ENCODE measurements around the gene ALPP.
"Not testable (repeated sequence)": the region's sequence is repeated elsewhere in the genome, so short reads cannot be mapped to it uniquely, and the experiment has no call there.

ALPP gene

GRCh38 chr2:232378735-232379151 is at the start of gene ALPP:
ALPP (plus strand) TSS chr2:232378751; CDS start chr2:232378803, 52 bp downstream.
- H3K27me3 ChIP-seq (ENCODE audit: control insufficient read depth, insufficient read depth, low read length): peaks cover 20% of the 10 kb centered on the region
- not testable (repeated sequence) for H3K9me3 ChIP-seq (ENCODE audit: control insufficient read depth, low read length); H3K9ac ChIP-seq (ENCODE audit: low read length); H3K4me1 ChIP-seq (ENCODE audit: control insufficient read depth, insufficient read depth, low read length); H3K4me3 ChIP-seq (ENCODE audit: low read length); H3K36me3 ChIP-seq (ENCODE audit: control insufficient read depth, insufficient read depth, low read length)

GRCh38 chr2:232329716-232330067 is 48.9 kb upstream of the ALPP start:
- no peaks in the 10 kb centered on the region for H3K27me3 ChIP-seq (ENCODE audit: control insufficient read depth, insufficient read depth, low read length)
- no peak overlapping the region for H3K4me3 ChIP-seq (ENCODE audit: low read length)
- H3K4me1 ChIP-seq (ENCODE audit: control insufficient read depth, insufficient read depth, low read length): no peaks in the 10 kb centered on the region
- H3K9me3 ChIP-seq (ENCODE audit: control insufficient read depth, low read length): no peaks in the 10 kb centered on the region
- H3K36me3 ChIP-seq (ENCODE audit: control insufficient read depth, insufficient read depth, low read length): no peaks in the 10 kb centered on the region
- no peak overlapping the region for H3K9ac ChIP-seq (ENCODE audit: low read length)

GRCh38 chr2:232330068-232330999 is 48.2 kb upstream of the ALPP start:
- Histone ChIP-seq H3K9ac (ENCODE audit: low read length) (no peak overlapping the region), H3K36me3 (ENCODE audit: control insufficient read depth, insufficient read depth, low read length) (no peaks in the 10 kb centered on the region), H3K4me3 (ENCODE audit: low read length) (no peak overlapping the region), H3K4me1 (ENCODE audit: control insufficient read depth, insufficient read depth, low read length) (no peaks in the 10 kb centered on the region), H3K27me3 (ENCODE audit: control insufficient read depth, insufficient read depth, low read length) (no peaks in the 10 kb centered on the region), H3K9me3 (ENCODE audit: control insufficient read depth, low read length) (no peaks in the 10 kb centered on the region)

GRCh38 chr2:232331061-232331460 is 47.5 kb upstream of the ALPP start:
- not testable (repeated sequence) for H3K9ac ChIP-seq (ENCODE audit: low read length); H3K9me3 ChIP-seq (ENCODE audit: control insufficient read depth, low read length); H3K4me1 ChIP-seq (ENCODE audit: control insufficient read depth, insufficient read depth, low read length); H3K4me3 ChIP-seq (ENCODE audit: low read length); H3K36me3 ChIP-seq (ENCODE audit: control insufficient read depth, insufficient read depth, low read length); H3K27me3 ChIP-seq (ENCODE audit: control insufficient read depth, insufficient read depth, low read length)

- not testable (repeated sequence) for H3K9me3 ChIP-seq (ENCODE audit: control insufficient read depth, low read length); H3K27me3 ChIP-seq (ENCODE audit: control insufficient read depth, insufficient read depth, low read length); H3K4me1 ChIP-seq (ENCODE audit: control insufficient read depth, insufficient read depth, low read length)
Observed at GRCh38 chr2:232331641-232332040, 46.9 kb upstream of the ALPP start.

GRCh38 chr2:232332244-232332939 is 46.2 kb upstream of the ALPP start:
- H3K4me3 ChIP-seq (ENCODE audit: low read length); H3K36me3 ChIP-seq (ENCODE audit: control insufficient read depth, insufficient read depth, low read length): not testable (repeated sequence)

More at GRCh38 chr2:232331641-232332040, 46.9 kb upstream of the ALPP start:
- H3K4me3 ChIP-seq (ENCODE audit: low read length); H3K9ac ChIP-seq (ENCODE audit: low read length); H3K36me3 ChIP-seq (ENCODE audit: control insufficient read depth, insufficient read depth, low read length): not testable (repeated sequence)

GRCh38 chr2:232332940-232333259 is 45.7 kb upstream of the ALPP start:
- Histone ChIP-seq H3K9ac (ENCODE audit: low read length) (no peak overlapping the region), H3K9me3 (ENCODE audit: control insufficient read depth, low read length) (no peaks in the 10 kb centered on the region), H3K4me3 (ENCODE audit: low read length) (no peak overlapping the region), H3K27me3 (ENCODE audit: control insufficient read depth, insufficient read depth, low read length) (no peaks in the 10 kb centered on the region), H3K4me1 (ENCODE audit: control insufficient read depth, insufficient read depth, low read length) (no peaks in the 10 kb centered on the region), H3K36me3 (ENCODE audit: control insufficient read depth, insufficient read depth, low read length) (no peaks in the 10 kb centered on the region)

More at GRCh38 chr2:232332244-232332939, 46.2 kb upstream of the ALPP start:
- not testable (repeated sequence) for H3K9me3 ChIP-seq (ENCODE audit: control insufficient read depth, low read length); H3K27me3 ChIP-seq (ENCODE audit: control insufficient read depth, insufficient read depth, low read length); H3K9ac ChIP-seq (ENCODE audit: low read length); H3K4me1 ChIP-seq (ENCODE audit: control insufficient read depth, insufficient read depth, low read length)

- no peaks in the 10 kb centered on the region for H3K9me3 ChIP-seq (ENCODE audit: control insufficient read depth, low read length)
- no peaks in the 10 kb centered on the region for H3K27me3 ChIP-seq (ENCODE audit: control insufficient read depth, insufficient read depth, low read length)
- H3K4me3 ChIP-seq (ENCODE audit: low read length): no peak overlapping the region
- no peaks in the 10 kb centered on the region for H3K4me1 ChIP-seq (ENCODE audit: control insufficient read depth, insufficient read depth, low read length)
- H3K36me3 ChIP-seq (ENCODE audit: control insufficient read depth, insufficient read depth, low read length): no peaks in the 10 kb centered on the region
- H3K9ac ChIP-seq (ENCODE audit: low read length): no peak overlapping the region
Observed at GRCh38 chr2:232333361-232334135, 45.0 kb upstream of the ALPP start.

GRCh38 chr2:232334136-232334884 is 44.2 kb upstream of the ALPP start:
- not testable (repeated sequence) for H3K36me3 ChIP-seq (ENCODE audit: control insufficient read depth, insufficient read depth, low read length); H3K9ac ChIP-seq (ENCODE audit: low read length); H3K9me3 ChIP-seq (ENCODE audit: control insufficient read depth, low read length); H3K4me3 ChIP-seq (ENCODE audit: low read length); H3K27me3 ChIP-seq (ENCODE audit: control insufficient read depth, insufficient read depth, low read length); H3K4me1 ChIP-seq (ENCODE audit: control insufficient read depth, insufficient read depth, low read length)

- H3K9me3 ChIP-seq (ENCODE audit: control insufficient read depth, low read length); H3K4me3 ChIP-seq (ENCODE audit: low read length); H3K27me3 ChIP-seq (ENCODE audit: control insufficient read depth, insufficient read depth, low read length); H3K9ac ChIP-seq (ENCODE audit: low read length); H3K4me1 ChIP-seq (ENCODE audit: control insufficient read depth, insufficient read depth, low read length); H3K36me3 ChIP-seq (ENCODE audit: control insufficient read depth, insufficient read depth, low read length): not testable (repeated sequence)
Observed at GRCh38 chr2:232334885-232335205, 43.7 kb upstream of the ALPP start.

- not testable (repeated sequence) for H3K4me1 ChIP-seq (ENCODE audit: control insufficient read depth, insufficient read depth, low read length); H3K9me3 ChIP-seq (ENCODE audit: control insufficient read depth, low read length); H3K9ac ChIP-seq (ENCODE audit: low read length); H3K4me3 ChIP-seq (ENCODE audit: low read length); H3K27me3 ChIP-seq (ENCODE audit: control insufficient read depth, insufficient read depth, low read length); H3K36me3 ChIP-seq (ENCODE audit: control insufficient read depth, insufficient read depth, low read length)
Observed at GRCh38 chr2:232335206-232335858, 43.2 kb upstream of the ALPP start.
